ENCODE results near the gene KIF19. TPM values are rescaled to one million over a fixed set of nuclear protein-coding genes. Genes with fewer than 3 reads are reported as not detected.

Gene KIF19
- total and polyA plus RNA-seq, 2 donors (not counting 1 experiment from before 2014, with no cell fraction given): not detected

DNA sequence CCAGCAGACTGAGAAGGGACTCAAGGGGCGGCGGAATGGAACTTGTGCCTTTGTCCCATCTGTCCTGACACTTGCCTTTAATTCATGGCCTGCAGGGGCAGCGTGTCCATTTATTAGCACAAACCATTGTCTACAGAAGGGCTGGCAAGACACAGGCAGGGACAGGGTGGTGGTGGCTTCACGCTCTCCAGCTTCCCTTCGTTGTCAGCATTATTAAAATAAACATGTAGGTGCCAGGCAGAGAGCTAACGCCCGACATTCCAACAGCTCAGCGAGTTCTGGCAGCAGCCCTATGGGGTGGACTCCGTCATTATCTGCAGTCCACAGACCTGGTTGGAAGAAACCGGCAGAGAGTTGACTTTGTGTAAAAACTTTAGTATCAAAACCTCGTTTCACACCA, 35.7 kb upstream of the KIF19 start:
- DNase-seq: no peak
- CTCF ChIA-PET: interaction anchor here (1.2 kb wide), 1 partner anchor 204 kb away, joined by 5 read pairs; no protein-coding TSS in a partner anchor
- H3K79me2 ChIP-seq (ENCODE audit: control insufficient read depth, insufficient read depth, low read length): no peaks in the 10 kb centered on the region
- H3K4me2 ChIP-seq (replicated peaks; ENCODE audit: low read depth, low read length, poor library complexity, severe bottlenecking): no peak overlapping the region
- POLR2A ChIA-PET: no interaction called here
- ATAC-seq (ENCODE audit: low read depth): no peak
- no peak overlapping the region for H3K4me3 Mint-ChIP-seq
- H3K4me3 ChIP-seq (ENCODE audit: control extremely low read depth in 1 of 5, extremely low read depth in 1 of 5, insufficient read depth in 1 of 5, low read depth in 2 of 5, low read length in 4 of 5): no peak overlapping the region
- TF ChIP-seq, protein P1, sequence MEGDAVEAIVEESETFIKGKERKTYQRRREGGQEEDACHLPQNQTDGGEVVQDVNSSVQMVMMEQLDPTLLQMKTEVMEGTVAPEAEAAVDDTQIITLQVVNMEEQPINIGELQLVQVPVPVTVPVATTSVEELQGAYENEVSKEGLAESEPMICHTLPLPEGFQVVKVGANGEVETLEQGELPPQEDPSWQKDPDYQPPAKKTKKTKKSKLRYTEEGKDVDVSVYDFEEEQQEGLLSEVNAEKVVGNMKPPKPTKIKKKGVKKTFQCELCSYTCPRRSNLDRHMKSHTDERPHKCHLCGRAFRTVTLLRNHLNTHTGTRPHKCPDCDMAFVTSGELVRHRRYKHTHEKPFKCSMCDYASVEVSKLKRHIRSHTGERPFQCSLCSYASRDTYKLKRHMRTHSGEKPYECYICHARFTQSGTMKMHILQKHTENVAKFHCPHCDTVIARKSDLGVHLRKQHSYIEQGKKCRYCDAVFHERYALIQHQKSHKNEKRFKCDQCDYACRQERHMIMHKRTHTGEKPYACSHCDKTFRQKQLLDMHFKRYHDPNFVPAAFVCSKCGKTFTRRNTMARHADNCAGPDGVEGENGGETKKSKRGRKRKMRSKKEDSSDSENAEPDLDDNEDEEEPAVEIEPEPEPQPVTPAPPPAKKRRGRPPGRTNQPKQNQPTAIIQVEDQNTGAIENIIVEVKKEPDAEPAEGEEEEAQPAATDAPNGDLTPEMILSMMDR (IDR thresholded peaks at IDR 0.05): no peak
- no peak for TF ChIP-seq EZH2 (IDR thresholded peaks at IDR 0.05; ENCODE audit: borderline replicate concordance, insufficient read depth, low read depth, low read length, poor library complexity, severe bottlenecking)
- peaks cover 3% of the 10 kb centered on the region for H3K27me3 Mint-ChIP-seq
- no peaks in the 10 kb centered on the region for H3K36me3 ChIP-seq (replicated peaks in 1 of 2; ENCODE audit: control extremely low read depth in 1 of 2, control insufficient read depth in 1 of 2, extremely low read depth in 1 of 2, insufficient read depth in 2 of 2, low read length in 1 of 2)
- WGBS (ENCODE audit: insufficient coverage): 100% methylated on average over 7 of the region's 11 CpGs
- H2AFZ ChIP-seq (ENCODE audit: insufficient read depth, low read depth, low read length, poor library complexity, severe bottlenecking): no peak overlapping the region
- intact Hi-C loops (cut with micrococcal nuclease): no loop called here
- no peaks in the 10 kb centered on the region for H4K20me1 ChIP-seq (ENCODE audit: control insufficient read depth, insufficient read depth, low read length, poor library complexity, severe bottlenecking)
- H3K4me1 Mint-ChIP-seq: no peaks in the 10 kb centered on the region
- H3K9me3 ChIP-seq (ENCODE audit: control extremely low read depth in 1 of 3, control insufficient read depth in 2 of 3, insufficient read depth in 1 of 3, low read length in 2 of 3): peaks cover 0 to 6% (median 0%) of the 10 kb centered on the region in 3 donors
- no peak overlapping the region for H3K27ac ChIP-seq (ENCODE audit: low read length in 2 of 2)
- H3K9ac ChIP-seq (ENCODE audit: low read length): no peak overlapping the region
- no peak overlapping the region for H3K27ac Mint-ChIP-seq
- H3K4me1 ChIP-seq (ENCODE audit: control insufficient read depth in 2 of 2, insufficient read depth in 2 of 2, low read length in 2 of 2): no peaks in the 10 kb centered on the region
- H3K9me3 Mint-ChIP-seq (ENCODE audit: insufficient read depth): no peaks in the 10 kb centered on the region
- no peaks in the 10 kb centered on the region for H3K27me3 ChIP-seq (replicated peaks in 1 of 4; ENCODE audit: control extremely low read depth in 1 of 4, control insufficient read depth in 3 of 4, insufficient read depth in 4 of 4, low read length in 3 of 4)

- WGBS (ENCODE audit: insufficient coverage): 93% methylated on average over 9 of the region's 10 CpGs
Measured at GRCh38 chr17:74292495-74292894, 33.5 kb upstream of the KIF19 start.

More at GRCh38 chr17:74292495-74292894, 33.5 kb upstream of the KIF19 start:
- Histone ChIP-seq H3K36me3 (replicated peaks in 1 of 2; ENCODE audit: control extremely low read depth in 1 of 2, control insufficient read depth in 1 of 2, extremely low read depth in 1 of 2, insufficient read depth in 2 of 2, low read length in 1 of 2) (no peaks in the 10 kb centered on the region), H3K4me3 (ENCODE audit: control extremely low read depth in 1 of 5, extremely low read depth in 1 of 5, insufficient read depth in 1 of 5, low read depth in 2 of 5, low read length in 4 of 5) (no peak overlapping the region), H3K4me2 (replicated peaks; ENCODE audit: low read depth, low read length, poor library complexity, severe bottlenecking) (no peak overlapping the region), H4K20me1 (ENCODE audit: control insufficient read depth, insufficient read depth, low read length, poor library complexity, severe bottlenecking) (no peaks in the 10 kb centered on the region), H3K9me3 (ENCODE audit: control extremely low read depth in 1 of 3, control insufficient read depth in 2 of 3, insufficient read depth in 1 of 3, low read length in 2 of 3) (peaks cover 0 to 6% (median 0%) of the 10 kb centered on the region in 3 donors), H3K4me1 (ENCODE audit: control insufficient read depth in 2 of 2, insufficient read depth in 2 of 2, low read length in 2 of 2) (no peaks in the 10 kb centered on the region), H3K79me2 (ENCODE audit: control insufficient read depth, insufficient read depth, low read length) (no peaks in the 10 kb centered on the region), H3K27ac (ENCODE audit: low read length in 2 of 2) (no peak overlapping the region), H3K9ac (ENCODE audit: low read length) (no peak overlapping the region), H2AFZ (ENCODE audit: insufficient read depth, low read depth, low read length, poor library complexity, severe bottlenecking) (no peak overlapping the region), H3K27me3 (replicated peaks in 1 of 4; ENCODE audit: control extremely low read depth in 1 of 4, control insufficient read depth in 3 of 4, insufficient read depth in 4 of 4, low read length in 3 of 4) (peaks cover 0 to 8% (median 3%) of the 10 kb centered on the region in 4 experiments)
- TF ChIP-seq EZH2 (IDR thresholded peaks at IDR 0.05; ENCODE audit: borderline replicate concordance, insufficient read depth, low read depth, low read length, poor library complexity, severe bottlenecking): no peak
- TF ChIP-seq, protein P1 (IDR thresholded peaks at IDR 0.05): no peak
- Mint-ChIP-seq H3K4me3 (no peak overlapping the region), H3K27ac (no peak overlapping the region), H3K27me3 (peaks cover 10% of the 10 kb centered on the region), H3K9me3 (ENCODE audit: insufficient read depth) (no peaks in the 10 kb centered on the region), H3K4me1 (no peaks in the 10 kb centered on the region)
- DNase-seq (no peak), ATAC-seq (ENCODE audit: low read depth) (no peak)
- intact Hi-C loops (cut with micrococcal nuclease): no loop called here
- CTCF ChIA-PET: no interaction called here
- POLR2A ChIA-PET: interaction anchor here (0.7 kb wide), 1 partner anchor 75 kb away, joined by 5 read pairs; no protein-coding TSS in a partner anchor

All from B cell (primary cell).